HG02884 (cell line): Measurements from ENCODE around the gene NAALADL2.
"Not testable (repeated sequence)": the region's sequence is repeated elsewhere in the genome, so short reads cannot be mapped to it uniquely, and the experiment has no call there.

Experiments used
- ATAC-seq: cut with Tn5 transposase; IDR thresholded peaks from one replicate; pipeline ENCODE4 v1.9.1; 2021; ENCODE audit warnings: mild to moderate bottlenecking, moderate library complexity; ENCODE audit not compliant: unreplicated experiment

Gene NAALADL2

DNA sequence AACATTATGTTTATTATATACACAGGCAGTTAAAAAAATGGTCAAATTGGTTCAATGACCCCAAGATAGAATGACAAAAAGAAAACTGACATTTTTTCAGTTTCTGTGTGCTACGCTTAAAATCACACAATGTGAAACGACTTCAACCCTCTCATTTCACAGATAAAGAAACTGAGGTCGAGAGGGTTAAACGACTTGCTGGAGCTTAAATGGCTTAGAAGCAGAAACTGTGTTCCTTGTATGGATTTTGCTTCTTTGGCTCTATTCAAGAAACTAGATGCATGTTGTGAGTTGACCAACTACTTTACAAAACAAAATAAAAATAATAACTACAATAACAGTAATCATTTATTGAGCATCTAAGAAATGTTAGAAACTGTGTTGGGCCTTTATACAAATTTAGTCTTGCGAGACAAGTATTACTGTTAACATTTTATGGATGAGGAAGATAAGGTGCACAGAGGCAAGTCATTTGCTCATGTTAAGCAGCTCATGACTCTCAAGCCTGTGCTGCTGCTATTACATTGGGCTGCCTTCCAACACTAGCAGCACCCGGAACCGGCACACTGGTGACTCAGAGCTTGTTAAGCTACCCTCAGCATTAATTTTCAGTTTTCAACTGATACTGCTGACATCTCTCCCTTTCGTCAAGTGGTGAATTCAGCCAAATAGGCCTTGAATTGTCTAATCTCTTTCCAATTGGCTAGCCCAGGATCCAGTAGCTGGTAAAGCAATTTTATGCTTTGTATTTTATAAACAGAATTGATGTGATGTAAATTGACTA is 487.6 kb downstream of the NAALADL2 start:
- no peak for ATAC-seq

GRCh38 chr3:175349168-175349567 is 490.0 kb downstream of the NAALADL2 start:
- no peak for ATAC-seq

GRCh38 chr3:175355801-175356335 is 496.7 kb downstream of the NAALADL2 start:
- ATAC-seq: no peak

- no peak for ATAC-seq
Measured at GRCh38 chr3:175356899-175357324, 497.8 kb downstream of the NAALADL2 start.

GRCh38 chr3:175357758-175358157 is 498.6 kb downstream of the NAALADL2 start:
- no peak for ATAC-seq

DNA sequence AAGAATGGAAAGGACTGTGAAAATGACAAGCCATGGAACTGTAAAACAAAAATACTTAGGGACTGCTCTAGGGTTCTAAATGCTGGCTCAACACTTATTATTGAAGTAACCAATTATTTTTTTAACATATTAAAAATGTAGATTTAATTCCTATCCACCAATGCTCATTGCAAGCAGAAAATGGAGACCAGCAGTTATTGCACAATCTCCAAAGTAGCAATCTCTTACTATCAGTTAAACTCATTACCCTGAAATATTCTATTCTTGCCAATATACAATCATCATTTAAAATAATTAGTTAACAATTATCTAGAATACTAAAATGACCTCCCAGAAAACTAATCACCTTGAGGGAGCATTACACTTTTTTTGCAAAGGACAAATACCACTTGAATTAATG is 499.8 kb downstream of the NAALADL2 start:
- no peak for ATAC-seq

DNA sequence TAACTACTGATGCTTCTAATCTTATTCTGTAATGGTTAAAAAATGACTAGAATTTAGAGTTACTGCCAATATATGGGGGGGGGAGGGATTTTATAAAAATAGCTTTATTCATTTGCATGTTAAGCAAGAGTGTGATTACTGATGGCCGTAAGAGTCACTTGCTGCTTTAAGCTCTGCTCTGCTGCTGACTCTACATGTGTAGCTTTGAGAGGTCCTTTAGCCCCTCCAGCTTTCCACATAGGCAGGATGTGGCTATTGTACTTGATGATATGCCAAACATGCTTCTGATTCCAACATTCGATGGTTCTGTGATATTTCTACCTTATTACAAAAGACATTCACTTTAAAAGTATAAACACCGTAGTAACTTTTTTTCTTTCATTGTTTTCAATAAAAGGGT is 511.3 kb downstream of the NAALADL2 start:
- ATAC-seq: not testable (repeated sequence)

DNA sequence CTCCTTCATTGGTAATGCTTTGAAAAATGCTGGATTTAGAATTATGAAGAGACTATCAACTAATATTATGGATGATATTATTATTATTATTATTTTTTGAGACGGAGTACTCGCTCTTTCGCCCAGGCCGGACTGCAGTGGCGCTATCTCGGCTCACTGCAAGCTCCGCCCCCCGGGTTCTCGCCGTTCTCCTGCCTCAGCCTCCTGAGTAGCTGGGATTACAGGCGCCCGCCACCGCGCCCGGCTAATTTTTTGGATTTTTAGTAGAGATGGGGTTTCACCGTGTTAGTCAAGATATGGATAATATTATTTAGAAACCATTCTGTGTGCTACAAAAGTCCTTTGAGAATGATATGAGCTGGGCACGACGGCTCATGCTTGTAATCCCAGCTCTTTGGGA is 512.1 kb downstream of the NAALADL2 start:
- not testable (repeated sequence) for ATAC-seq

DNA sequence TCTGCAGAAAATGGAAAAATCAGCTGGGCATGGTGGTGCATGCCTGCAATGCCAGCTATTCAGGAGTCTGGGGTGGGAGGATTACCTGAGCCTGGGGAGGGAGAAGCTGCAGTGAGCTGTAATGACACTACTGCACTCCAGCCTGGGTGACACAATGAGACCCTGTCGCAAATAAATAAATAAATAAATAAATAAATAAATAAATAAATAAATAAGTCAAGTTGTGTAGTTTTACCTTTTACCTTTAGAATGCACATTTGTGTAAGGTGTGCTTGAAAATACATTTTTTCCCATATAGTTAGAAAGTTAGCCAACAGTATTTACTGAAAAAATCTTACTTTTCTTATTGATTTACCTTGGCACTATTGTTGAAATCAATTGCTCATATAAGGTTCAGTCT is 515.6 kb downstream of the NAALADL2 start:
- no peak for ATAC-seq

DNA sequence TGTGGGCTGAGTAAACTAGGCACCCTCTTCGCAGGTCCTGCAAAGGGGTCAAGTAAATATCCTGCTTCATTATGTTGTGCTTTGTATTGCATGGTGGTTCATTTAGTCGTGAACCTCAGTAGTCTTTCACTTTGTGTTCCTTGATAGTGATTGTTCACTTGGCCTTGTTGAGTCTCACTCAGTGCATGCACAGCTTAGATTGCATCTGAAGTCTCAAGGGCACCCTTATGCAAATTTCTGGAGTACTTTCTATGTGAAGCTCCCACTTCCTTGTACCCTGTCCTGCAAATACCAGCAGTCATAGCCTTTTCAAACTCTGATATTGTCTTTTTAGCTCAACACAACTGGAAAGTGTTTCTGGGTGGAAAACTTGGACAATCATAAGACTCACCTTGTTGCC is 519.2 kb downstream of the NAALADL2 start:
- no peak for ATAC-seq

DNA sequence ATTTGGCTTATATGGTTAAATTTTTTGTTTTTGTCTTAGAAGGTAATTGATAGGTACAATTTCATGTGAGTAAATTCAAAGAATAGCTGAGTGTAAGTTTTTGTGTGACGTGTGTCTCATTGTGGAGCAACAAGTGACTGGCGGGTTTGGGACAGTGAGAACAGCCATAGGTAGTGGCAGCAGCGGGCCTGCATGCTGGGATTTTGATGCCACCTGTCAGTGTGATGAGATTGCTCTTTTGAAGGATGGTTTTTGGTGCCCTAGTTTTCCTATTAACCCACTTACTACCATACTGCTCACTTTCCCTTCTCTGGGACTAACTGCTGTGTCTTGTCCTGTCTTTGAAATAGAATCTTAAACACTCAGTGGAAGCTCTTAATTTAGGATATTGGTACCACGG is 522.6 kb downstream of the NAALADL2 start:
- ATAC-seq: no peak

- ATAC-seq: no peak
Measured at GRCh38 chr3:175383371-175383770, 524.2 kb downstream of the NAALADL2 start.

- no peak for ATAC-seq
Measured at GRCh38 chr3:175383813-175384212, 524.7 kb downstream of the NAALADL2 start.

DNA sequence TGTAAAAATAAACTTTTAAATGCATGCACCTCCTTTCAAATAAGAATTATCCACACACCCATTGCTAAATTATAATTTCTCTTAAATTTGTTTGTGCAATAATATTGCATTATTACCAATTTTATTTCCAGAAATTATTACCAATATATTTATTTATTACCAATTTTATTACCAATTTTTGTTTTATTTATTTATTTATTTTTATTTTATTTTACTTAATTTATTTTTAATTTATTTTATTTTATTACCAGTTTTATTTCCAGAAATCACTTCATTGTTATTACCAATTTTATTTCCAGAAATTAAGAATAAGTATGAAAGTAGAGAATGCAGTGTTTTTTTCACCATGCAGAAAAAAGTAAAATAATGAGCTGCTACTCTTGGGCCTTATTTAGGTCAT is 525.4 kb downstream of the NAALADL2 start:
- ATAC-seq: no peak

DNA sequence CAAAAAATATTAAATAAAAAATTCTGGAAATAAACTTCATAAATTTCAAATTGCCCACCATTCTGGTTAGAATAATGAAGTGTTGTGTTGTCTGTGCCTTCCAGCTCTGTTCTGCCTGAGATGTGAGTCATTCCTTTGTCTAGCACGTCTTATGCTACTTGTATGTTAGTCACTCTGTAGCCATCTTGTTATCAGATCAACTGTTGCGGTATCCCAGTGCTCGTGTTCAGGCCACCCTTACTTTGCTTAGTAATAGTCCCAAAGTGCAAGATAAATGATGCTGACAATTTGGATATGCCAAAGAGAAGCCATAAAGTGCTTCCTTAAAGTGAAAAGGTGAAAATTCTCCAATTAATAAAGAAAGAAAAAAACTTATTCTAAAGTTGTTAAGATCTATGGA is 527.5 kb downstream of the NAALADL2 start:
- ATAC-seq: no peak

DNA sequence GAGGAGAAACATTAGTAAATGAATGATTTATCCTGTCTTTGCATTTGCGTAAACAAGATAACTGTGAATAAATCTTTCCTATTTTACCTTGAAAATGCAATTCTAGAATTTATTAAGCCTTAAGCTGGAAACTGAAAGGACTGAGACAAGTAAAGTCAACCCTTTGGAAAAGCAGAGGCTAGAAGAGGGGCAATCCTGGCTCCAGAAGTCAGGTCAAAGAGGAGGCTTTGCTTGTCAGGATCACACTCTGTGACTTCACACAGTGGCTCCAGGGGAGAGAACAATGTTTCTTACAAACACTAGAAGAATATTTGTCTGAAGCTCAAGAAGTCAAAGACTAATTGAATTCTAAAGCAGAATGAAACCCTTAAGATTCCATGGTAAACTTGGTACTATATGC is 530.4 kb downstream of the NAALADL2 start:
- no peak for ATAC-seq

GRCh38 chr3:175391601-175392000 is 532.5 kb downstream of the NAALADL2 start:
- ATAC-seq: no peak

DNA sequence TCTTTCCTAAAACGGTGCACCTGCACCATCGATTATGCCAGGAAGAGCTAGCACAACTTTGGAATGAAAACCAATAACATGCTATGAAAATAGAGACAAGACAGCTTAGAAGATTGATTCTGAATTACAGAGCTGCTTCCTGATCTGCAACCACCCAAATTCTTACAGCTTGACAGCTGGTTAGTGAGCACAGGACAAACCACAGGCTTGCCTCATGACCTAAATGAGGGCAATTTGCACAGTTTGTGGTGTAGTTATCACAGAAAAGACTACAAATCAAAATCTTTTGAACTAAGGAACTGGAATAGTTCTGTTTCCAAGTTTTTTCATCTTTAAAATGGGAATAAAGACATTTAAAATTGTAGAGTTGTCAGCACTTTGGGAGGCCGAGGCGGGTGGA is 533.5 kb downstream of the NAALADL2 start:
- ATAC-seq: no peak

GRCh38 chr3:175397372-175397771 is 538.2 kb downstream of the NAALADL2 start:
- no peak for ATAC-seq

GRCh38 chr3:175398676-175399075 is 539.5 kb downstream of the NAALADL2 start:
- ATAC-seq: no peak

DNA sequence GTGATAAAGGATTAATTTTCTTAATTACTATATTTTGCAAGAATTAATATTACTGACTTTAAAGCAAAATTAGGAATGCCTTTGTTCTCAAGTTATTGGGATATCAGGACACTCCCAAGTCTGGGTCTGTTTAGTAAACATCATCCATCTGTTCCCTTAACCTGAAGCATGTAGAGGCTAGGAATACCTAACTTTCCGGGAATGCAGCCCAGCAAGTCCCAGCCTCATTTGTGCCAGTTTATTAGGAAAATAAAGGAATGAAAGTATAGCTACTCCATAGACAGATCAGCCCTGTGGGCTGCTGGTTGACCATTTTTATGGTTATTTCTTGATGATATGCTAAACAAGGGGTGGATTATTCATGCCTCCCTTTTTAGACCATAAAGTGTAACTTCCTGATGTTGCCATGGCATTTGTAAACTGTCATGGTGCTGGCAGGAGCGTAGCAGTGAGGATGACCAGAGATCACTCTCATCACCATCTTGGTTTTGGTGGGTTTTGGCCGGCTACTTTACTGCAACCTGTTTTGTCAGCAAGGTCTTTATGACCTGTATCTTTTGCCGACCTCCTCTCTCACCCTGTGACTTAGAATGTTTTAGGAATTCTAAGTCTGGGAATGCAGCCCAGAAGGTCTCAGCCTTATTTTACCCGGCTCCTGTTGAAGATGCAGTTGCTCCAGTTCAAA is 540.2 kb downstream of the NAALADL2 start:
- ATAC-seq: no peak

GRCh38 chr3:175404027-175404426 is 544.9 kb downstream of the NAALADL2 start:
- ATAC-seq: no peak
